Upper lobe of right lung (tissue), 1 donor: ENCODE results near the gene IL7R. TPM values are rescaled to one million over a fixed set of nuclear protein-coding genes. Genes with fewer than 3 reads are reported as not detected.

Experiments used
- ATAC-seq: fragments of 200-7000 bp; cut with Tn5 transposase; one replicate; pipeline ENCODE4 v1.9.1; 2020; ENCODE audit warnings: mild to moderate bottlenecking, moderate library complexity
- DNase-seq: peaks from one replicate; pipeline ENCODE4 v3.0.0-alpha.2; 2020
- H3K27ac ChIP-seq: fragments of 200-600 bp; one replicate; pipeline ENCODE4 v1.8.0; 2022
- H3K27me3 ChIP-seq: fragments of 200-600 bp; one replicate; pipeline ENCODE4 v1.8.0; 2022; ENCODE audit warnings: mild to moderate bottlenecking
- H3K36me3 ChIP-seq: fragments of 200-600 bp; one replicate; pipeline ENCODE4 v1.8.0; 2022
- H3K4me1 ChIP-seq: fragments of 200-600 bp; one replicate; pipeline ENCODE4 v1.8.0; 2022
- H3K4me3 ChIP-seq: fragments of 200-600 bp; one replicate; pipeline ENCODE4 v1.8.0; 2022; ENCODE audit warnings: mild to moderate bottlenecking
- H3K9me3 ChIP-seq: fragments of 200-600 bp; one replicate; pipeline ENCODE4 v1.8.0; 2022
- intact Hi-C: fragments of 100-400 bp; cut with DNase I; formaldehyde crosslinking; loops from one replicate; pipeline ENCODE4 v1.11.0; 2022
- total RNA-seq: library from RNA; stranded (reverse); fragmentation: NEBNext Ultra II Directional; extraction: Animal tissue kit (Norgen Biotek cat#: 25700); gene quantifications from one replicate; pipeline ENCODE4 v1.2.1, GENCODE V29; 2021
- TF ChIP-seq, protein P1 (sequence below): fragments of 200-600 bp; IDR thresholded peaks from one replicate; pipeline ENCODE4 v1.8.0; 2022; ENCODE audit warnings: antibody characterized with exemption
- donor health status: DM: no; HTN: yes; CAD: no; lungs with severe emphysema.

IL7R gene
- total RNA-seq, 1 donor from 2014 or later: 226 TPM

GRCh38 chr5:35921930-35922329 lies 65.2 kb downstream of the IL7R start:
- Histone ChIP-seq H3K4me1 (peaks cover 7% of the 10 kb centered on the region), H3K36me3 (no peaks in the 10 kb centered on the region), H3K27me3 (no peaks in the 10 kb centered on the region), H3K27ac (no peak overlapping the region), H3K4me3 (no peak overlapping the region), H3K9me3 (no peaks in the 10 kb centered on the region)
- DNase-seq (no peak), ATAC-seq (no peak)
- intact Hi-C loops: loop anchor here (10.0 kb wide), 3 partner anchors 147 to 837 kb away; partner anchors contain the start of gene SPEF2
- TF ChIP-seq, protein P1, sequence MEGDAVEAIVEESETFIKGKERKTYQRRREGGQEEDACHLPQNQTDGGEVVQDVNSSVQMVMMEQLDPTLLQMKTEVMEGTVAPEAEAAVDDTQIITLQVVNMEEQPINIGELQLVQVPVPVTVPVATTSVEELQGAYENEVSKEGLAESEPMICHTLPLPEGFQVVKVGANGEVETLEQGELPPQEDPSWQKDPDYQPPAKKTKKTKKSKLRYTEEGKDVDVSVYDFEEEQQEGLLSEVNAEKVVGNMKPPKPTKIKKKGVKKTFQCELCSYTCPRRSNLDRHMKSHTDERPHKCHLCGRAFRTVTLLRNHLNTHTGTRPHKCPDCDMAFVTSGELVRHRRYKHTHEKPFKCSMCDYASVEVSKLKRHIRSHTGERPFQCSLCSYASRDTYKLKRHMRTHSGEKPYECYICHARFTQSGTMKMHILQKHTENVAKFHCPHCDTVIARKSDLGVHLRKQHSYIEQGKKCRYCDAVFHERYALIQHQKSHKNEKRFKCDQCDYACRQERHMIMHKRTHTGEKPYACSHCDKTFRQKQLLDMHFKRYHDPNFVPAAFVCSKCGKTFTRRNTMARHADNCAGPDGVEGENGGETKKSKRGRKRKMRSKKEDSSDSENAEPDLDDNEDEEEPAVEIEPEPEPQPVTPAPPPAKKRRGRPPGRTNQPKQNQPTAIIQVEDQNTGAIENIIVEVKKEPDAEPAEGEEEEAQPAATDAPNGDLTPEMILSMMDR: no peak

DNA sequence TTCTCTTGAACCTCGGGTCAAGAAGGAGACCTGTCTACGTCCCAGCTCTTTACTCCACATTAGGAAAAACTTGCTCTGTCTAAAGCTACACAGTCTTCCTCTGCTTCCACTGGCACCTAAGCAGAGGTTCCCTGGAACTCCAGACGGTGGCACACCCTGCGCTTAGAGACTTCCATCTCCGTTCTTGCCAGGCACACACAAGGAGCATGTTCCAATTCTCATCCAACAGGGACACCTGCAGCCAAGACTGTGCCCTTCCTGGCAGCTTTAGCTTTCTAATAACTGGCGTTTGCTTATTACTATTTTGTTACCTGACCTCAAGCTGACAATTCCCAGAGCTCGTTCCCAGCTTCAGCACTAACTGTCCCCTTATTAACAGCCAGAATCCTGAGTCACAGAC lies 65.8 kb downstream of the IL7R start:
- no peaks in the 10 kb centered on the region for H3K36me3 ChIP-seq
- intact Hi-C loops: loop anchor here (10.0 kb wide), 3 partner anchors 148 to 838 kb away; partner anchors contain the start of gene SPEF2
- no peak overlapping the region for H3K4me3 ChIP-seq
- TF ChIP-seq, protein P1: no peak
- no peak overlapping the region for H3K27ac ChIP-seq
- H3K4me1 ChIP-seq: peaks cover 7% of the 10 kb centered on the region
- no peaks in the 10 kb centered on the region for H3K27me3 ChIP-seq
- DNase-seq (no peak), ATAC-seq (no peak)
- H3K9me3 ChIP-seq: no peaks in the 10 kb centered on the region

DNA sequence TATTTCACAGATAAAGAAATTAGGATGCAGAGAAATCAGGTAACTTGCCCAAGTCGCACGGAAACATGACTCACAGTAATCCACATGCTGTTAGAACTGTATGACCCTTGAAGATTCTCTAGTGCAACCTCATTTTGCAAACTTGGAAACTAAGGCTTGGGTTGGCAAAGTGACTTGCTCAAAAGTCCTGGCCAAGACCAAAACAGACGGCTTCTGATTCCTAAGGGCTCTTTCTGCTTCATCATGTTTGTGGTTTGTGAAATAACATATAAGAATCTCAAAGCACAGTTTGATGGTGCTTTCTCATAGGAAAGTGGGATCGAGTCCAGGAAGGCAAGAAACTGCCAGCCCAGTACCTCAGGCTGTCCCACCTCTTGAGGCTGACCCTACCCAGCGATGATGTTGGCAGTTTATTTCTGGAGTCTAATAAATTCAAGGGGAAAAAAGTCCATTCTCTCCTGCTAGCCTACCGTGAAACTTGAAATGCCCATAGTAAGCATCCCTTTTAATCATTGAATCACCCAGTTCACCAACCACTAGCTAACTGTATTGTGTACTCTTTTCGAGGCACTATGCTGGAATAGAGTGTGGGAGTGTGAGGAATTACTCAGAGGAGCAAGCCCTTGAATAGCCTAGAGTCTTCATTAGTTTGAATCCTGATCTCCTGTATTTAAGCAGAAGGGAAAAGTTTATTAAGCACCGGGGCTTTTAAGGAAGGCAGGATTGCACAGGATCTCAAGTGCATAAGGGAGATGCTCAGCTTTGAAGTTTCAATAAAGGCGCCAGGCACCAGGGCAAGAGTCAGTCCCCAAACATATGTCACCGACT lies 67.6 kb downstream of the IL7R start:
- no peak for DNase-seq
- intact Hi-C loops: loop anchor here (10.0 kb wide), 3 partner anchors 150 to 840 kb away; partner anchors contain the start of gene SPEF2
- Histone ChIP-seq H3K36me3 (no peaks in the 10 kb centered on the region), H3K4me1 (peaks cover 7% of the 10 kb centered on the region), H3K27me3 (peaks cover 4% of the 10 kb centered on the region), H3K27ac (no peak overlapping the region), H3K9me3 (no peaks in the 10 kb centered on the region), H3K4me3 (no peak overlapping the region)
- TF ChIP-seq, protein P1: no peak
- ATAC-seq: no peak

DNA sequence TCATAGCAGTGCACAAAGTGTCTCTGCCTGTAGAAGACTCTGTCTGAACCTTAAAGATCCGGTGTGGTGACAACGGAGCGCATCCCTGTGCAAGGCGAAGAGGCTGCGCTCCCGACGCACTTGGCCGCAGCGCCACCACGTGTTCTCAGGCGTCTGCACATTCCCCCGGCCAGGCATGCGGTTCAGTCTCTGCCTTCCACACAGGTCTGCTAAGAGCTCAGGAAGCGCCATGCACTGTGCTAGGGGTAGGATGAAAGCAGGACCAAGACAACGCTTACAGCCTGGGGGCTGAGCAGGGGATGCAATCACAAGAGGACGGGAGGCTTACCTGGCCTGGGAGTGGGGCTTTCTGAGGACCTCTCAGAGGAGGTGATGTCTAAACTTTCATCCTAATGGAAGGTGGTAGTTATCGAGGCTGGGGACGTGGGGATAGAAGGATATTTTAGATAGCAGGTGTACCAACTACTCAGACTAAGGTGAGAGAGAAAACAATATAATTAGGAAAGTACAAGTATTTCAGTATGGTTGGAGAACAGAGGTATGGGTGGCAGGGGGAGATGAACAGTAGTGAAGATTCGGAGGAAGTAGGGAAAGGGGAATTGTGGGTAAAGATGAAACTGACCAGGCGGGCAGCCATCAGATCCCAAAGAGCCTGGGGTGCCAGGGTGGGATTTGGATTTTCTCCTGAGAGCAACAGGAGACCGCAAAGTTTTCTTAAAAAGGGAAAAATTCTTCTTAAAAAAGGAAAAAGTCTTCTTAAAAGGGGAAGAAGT lies 68.4 kb downstream of the IL7R start:
- intact Hi-C loops: loop anchor here (10.0 kb wide), 3 partner anchors 150 to 840 kb away; partner anchors contain the start of gene SPEF2
- Histone ChIP-seq H3K27me3 (peaks cover 4% of the 10 kb centered on the region), H3K27ac (no peak overlapping the region), H3K9me3 (no peaks in the 10 kb centered on the region), H3K4me1 (peaks cover 7% of the 10 kb centered on the region), H3K4me3 (no peak overlapping the region), H3K36me3 (no peaks in the 10 kb centered on the region)
- DNase-seq: peak; percentile 77
- TF ChIP-seq, protein P1: peak; percentile 64
- peak; percentile 87 for ATAC-seq

GRCh38 chr5:35926389-35927051 lies 69.8 kb downstream of the IL7R start:
- Histone ChIP-seq H3K27ac (no peak overlapping the region), H3K4me1 (peaks cover 7% of the 10 kb centered on the region), H3K36me3 (no peaks in the 10 kb centered on the region), H3K9me3 (no peaks in the 10 kb centered on the region), H3K4me3 (no peak overlapping the region), H3K27me3 (peaks cover 4% of the 10 kb centered on the region)
- intact Hi-C loops: loop anchor here (10.0 kb wide), 3 partner anchors 152 to 842 kb away; partner anchors contain the start of gene SPEF2
- TF ChIP-seq, protein P1: peak; percentile 90
- ATAC-seq: peak; percentile 81
- no peak for DNase-seq
